ES-I3 (cell line): ENCODE data around the gene SELENBP1.

ENCODE experiments used
- H3K36me3 ChIP-seq: 2 replicates; pipeline ENCODE4 v1.6.1; 2013; ENCODE audit warnings: mild to moderate bottlenecking, low read length, control low read depth, moderate library complexity; ENCODE audit not compliant: insufficient read depth
- H3K4me1 ChIP-seq: 2 replicates; pipeline ENCODE4 v1.6.1; 2013; ENCODE audit warnings: mild to moderate bottlenecking, control low read depth, low read length; ENCODE audit not compliant: insufficient read depth
- H3K9ac ChIP-seq: 2 replicates; pipeline ENCODE4 v1.6.1; 2013; ENCODE audit warnings: low read depth, mild to moderate bottlenecking, low read length, moderate library complexity
- H3K9me3 ChIP-seq: 2 replicates; pipeline ENCODE4 v1.6.1; 2013; ENCODE audit warnings: mild to moderate bottlenecking, low read length, moderate library complexity; ENCODE audit not compliant: control insufficient read depth, insufficient read depth

The SELENBP1 gene

GRCh38 chr1:151343587-151343986 is 28.9 kb downstream of the SELENBP1 start:
- Histone ChIP-seq H3K9me3 (no peaks in the 10 kb centered on the region), H3K4me1 (0 out of 2 replicates have a peak, but pooled peaks cover 5% of the 10 kb centered on the region), H3K9ac (no peak overlapping the region), H3K36me3 (peaks cover 10% of the 10 kb centered on the region; the same call in 1 of the 2 replicates)

GRCh38 chr1:151342569-151342968 is 29.9 kb downstream of the SELENBP1 start:
- 0 out of 2 replicates have a peak, but pooled peaks cover under 1% of the 10 kb centered on the region for H3K4me1 ChIP-seq
- no peak overlapping the region for H3K9ac ChIP-seq
- H3K9me3 ChIP-seq = no peaks in the 10 kb centered on the region
- peaks cover 10% of the 10 kb centered on the region; the same call in 1 of the 2 replicates for H3K36me3 ChIP-seq

GRCh38 chr1:151342021-151342420 is 30.5 kb downstream of the SELENBP1 start:
- no peak overlapping the region for H3K9ac ChIP-seq
- no peaks in the 10 kb centered on the region for H3K9me3 ChIP-seq
- H3K4me1 ChIP-seq = no peaks in the 10 kb centered on the region
- H3K36me3 ChIP-seq = peaks cover 10% of the 10 kb centered on the region; the same call in 1 of the 2 replicates

- Histone ChIP-seq H3K4me1 (no peaks in the 10 kb centered on the region), H3K36me3 (peaks cover 10% of the 10 kb centered on the region; the same call in 1 of the 2 replicates), H3K9ac (no peak overlapping the region), H3K9me3 (no peaks in the 10 kb centered on the region)
These were observed 31.4 kb downstream of the SELENBP1 start for GRCh38 chr1:151340870-151341754.

GRCh38 chr1:151336556-151336955 is 35.9 kb downstream of the SELENBP1 start:
- no peaks in the 10 kb centered on the region for H3K36me3 ChIP-seq
- H3K9me3 ChIP-seq = no peaks in the 10 kb centered on the region
- no peak overlapping the region for H3K9ac ChIP-seq
- H3K4me1 ChIP-seq = no peaks in the 10 kb centered on the region

DNA sequence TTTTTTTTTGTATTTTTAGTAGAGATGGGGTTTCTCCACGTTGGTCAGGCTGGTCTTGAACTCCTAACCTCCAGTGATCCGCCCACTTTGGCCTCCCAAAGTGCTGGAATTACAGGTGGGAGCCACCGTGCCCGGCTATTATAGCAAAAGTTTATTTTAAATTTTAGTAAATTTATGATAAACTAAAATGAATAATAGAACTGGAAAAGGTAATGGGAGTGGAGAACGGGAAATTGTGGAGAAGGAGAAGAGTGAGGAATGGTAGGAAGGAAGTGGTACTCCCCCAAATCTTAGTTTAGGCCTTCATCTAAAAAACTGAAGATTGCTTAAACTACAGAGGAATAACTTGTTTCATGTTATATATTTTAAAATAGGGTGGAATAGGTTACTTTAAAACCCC is 37.7 kb downstream of the SELENBP1 start:
- Histone ChIP-seq H3K4me1 (no peaks in the 10 kb centered on the region), H3K36me3 (no peaks in the 10 kb centered on the region), H3K9ac (no peak overlapping the region), H3K9me3 (no peaks in the 10 kb centered on the region)

- Histone ChIP-seq H3K4me1 (0 out of 2 replicates have a peak, but pooled peaks cover 6% of the 10 kb centered on the region), H3K36me3 (no peaks in the 10 kb centered on the region; the same call in 1 of the 2 replicates), H3K9me3 (no peaks in the 10 kb centered on the region), H3K9ac (peak overlapping the region; percentile 90)
These were observed 44.4 kb downstream of the SELENBP1 start for GRCh38 chr1:151327903-151328674.

DNA sequence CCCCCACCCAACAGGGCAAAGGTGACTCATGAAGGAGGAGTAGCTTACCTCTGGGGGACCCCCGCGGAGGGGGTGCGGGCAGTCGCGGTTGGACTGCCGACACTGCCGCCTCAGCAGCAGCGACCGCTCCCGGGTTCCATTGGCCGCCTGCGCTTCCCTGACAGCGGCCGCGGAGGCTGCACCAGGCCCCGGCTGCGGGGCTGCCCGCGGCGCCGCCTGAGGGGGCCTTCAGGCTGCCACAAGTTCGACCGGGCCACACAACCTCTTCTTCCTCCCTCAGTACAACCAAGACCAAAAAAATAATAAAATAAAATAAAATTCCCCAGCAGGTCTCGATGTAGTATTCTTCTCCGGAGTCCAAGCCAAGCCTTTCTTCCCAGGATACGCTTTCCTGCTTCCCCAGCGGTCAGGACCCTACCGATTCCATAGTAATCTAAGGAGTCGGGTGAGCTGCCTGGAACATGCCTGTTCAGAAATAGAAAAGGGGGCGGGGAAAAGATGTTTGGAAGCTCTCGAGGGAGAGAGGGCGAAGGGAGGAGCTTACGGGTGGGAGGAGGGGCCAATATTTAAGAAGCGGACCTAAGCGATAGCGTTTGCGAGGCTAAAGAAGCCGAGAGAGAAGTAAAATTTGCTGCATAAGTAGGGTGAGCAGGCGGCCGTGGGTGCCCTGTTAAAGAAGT is 45.1 kb downstream of the SELENBP1 start, which contains the start of gene PI4KB:
Gene PI4KB (minus strand): TSS at position 194 of the 680 bp plus-strand sequence. CDS start 10,935 bp downstream, outside the sequence.
- no peaks in the 10 kb centered on the region for H3K9me3 ChIP-seq
- H3K9ac ChIP-seq = peak within 1 kb of the TSS; percentile 90
- no peaks in the 10 kb centered on the region; the same call in none of the 2 replicates for H3K36me3 ChIP-seq

GRCh38 chr1:151326619-151327222 is 45.8 kb downstream of the SELENBP1 start:
- Histone ChIP-seq H3K9me3 (no peaks in the 10 kb centered on the region), H3K4me1 (0 out of 2 replicates have a peak, but pooled peaks cover 6% of the 10 kb centered on the region), H3K9ac (peak overlapping the region; percentile 90; the same call in 1 of the 2 replicates), H3K36me3 (no peaks in the 10 kb centered on the region; the same call in none of the 2 replicates)

More for the DNA sequence above, 45.1 kb downstream of the SELENBP1 start, which contains the start of gene PI4KB:
- 0 out of 2 replicates have a peak, but pooled peaks cover 6% of the 10 kb centered on the region for H3K4me1 ChIP-seq

DNA sequence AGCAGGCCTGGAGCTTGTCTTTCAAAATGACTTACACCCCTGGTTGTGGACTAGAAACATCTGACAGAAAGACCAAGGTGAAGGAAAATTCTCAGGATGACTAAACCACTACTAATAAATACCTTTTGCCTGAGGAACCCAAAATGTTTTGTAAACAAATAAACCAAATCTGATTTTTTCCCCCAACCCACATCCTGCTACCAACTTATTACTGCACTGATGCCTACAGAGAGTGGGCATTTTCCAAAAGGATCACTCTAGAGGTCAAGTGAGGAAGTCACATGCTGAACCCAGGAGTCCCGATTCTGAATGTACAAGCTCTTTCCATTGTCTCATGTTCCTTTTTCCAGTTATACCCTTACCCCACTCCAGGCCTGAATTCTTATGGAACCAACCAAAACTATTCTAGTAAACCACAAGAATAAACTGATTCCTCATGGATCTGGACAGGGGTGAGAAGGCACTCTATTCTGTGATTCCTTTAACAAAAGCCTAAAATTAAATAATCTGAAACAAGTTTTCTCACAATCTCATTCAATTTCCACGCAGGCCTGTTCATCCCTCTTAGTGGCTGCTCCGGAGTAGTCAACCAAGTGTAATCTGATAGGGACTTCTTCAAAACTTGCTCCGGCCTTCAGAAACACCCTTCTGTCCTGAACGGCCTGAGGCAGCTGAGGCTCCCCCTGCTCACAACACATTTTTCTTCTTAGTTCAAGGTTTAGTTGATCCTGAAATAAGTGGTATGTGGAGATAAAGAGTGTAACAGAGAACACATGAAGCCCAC is 46.7 kb downstream of the SELENBP1 start:
- Histone ChIP-seq H3K36me3 (no peaks in the 10 kb centered on the region; the same call in none of the 2 replicates), H3K9ac (no peak overlapping the region), H3K4me1 (0 out of 2 replicates have a peak, but pooled peaks cover 6% of the 10 kb centered on the region), H3K9me3 (no peaks in the 10 kb centered on the region)

DNA sequence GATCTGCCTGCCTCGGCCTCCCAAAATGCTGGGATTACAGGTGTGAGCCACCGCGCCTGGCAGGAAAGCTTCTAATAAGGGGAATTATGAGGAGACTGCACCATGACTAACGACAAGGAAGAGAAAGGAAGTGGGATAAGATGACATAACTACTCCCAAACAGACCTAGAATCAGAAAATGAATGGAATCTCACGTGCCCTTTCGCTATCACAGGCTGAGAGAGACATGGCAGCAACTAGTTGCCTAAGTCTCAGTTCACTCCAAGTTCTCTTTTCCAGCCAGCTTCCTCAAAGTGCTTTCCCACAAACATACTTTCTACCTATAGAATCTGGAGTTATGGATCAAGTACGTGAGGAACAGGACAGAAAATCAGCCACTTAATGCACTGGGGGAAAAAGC is 47.3 kb downstream of the SELENBP1 start:
- no peaks in the 10 kb centered on the region; the same call in none of the 2 replicates for H3K36me3 ChIP-seq
- H3K4me1 ChIP-seq = 0 out of 2 replicates have a peak, but pooled peaks cover 6% of the 10 kb centered on the region
- H3K9me3 ChIP-seq = no peaks in the 10 kb centered on the region
- no peak overlapping the region for H3K9ac ChIP-seq

- no peaks in the 10 kb centered on the region; the same call in none of the 2 replicates for H3K36me3 ChIP-seq
- no peaks in the 10 kb centered on the region for H3K9me3 ChIP-seq
- H3K9ac ChIP-seq = no peak overlapping the region
- 0 out of 2 replicates have a peak, but pooled peaks cover 6% of the 10 kb centered on the region for H3K4me1 ChIP-seq
These were observed 48.0 kb downstream of the SELENBP1 start for GRCh38 chr1:151324390-151324930.
